H1 (cell line): ENCODE results near the gene ZIM2. TPM values are rescaled to one million over a fixed set of nuclear protein-coding genes. Genes with fewer than 3 reads are reported as not detected.

Source experiments
- CTCF ChIA-PET: fragments of 300-600 bp; sonication (Branson Sonifier 250); formaldehyde crosslinking; loops from one replicate; lab custom pipeline; 2021; ENCODE audit not compliant: partially characterized antibody; lab: Charles Lee
- POLR2A ChIA-PET: fragments of 300-600 bp; sonication (Branson Sonifier 250); formaldehyde crosslinking; loops from one replicate; lab custom pipeline; 2021; ENCODE audit warnings: inconsistent platforms; ENCODE audit not compliant: partially characterized antibody; lab: Charles Lee
- DNase-seq, 2 experiments: peaks; one replicate each; pipeline versions ENCODE4 v3.0.0 to v3.0.0-alpha.2; 2010 to 2022; ENCODE audit warnings: low spot score in 2 of 2, low read depth in 1 of 2, mixed read lengths in 1 of 2
- FAIRE-seq: peaks from 2 replicates; lab custom pipeline; 2011; peaks lifted over from hg19 to GRCh38; lab: Jason Lieb, UNC
- H2AFZ ChIP-seq: 2 replicates; pipeline ENCODE4 v1.8.1; 2012; ENCODE audit warnings: low read length, inconsistent platforms
- H2AK5ac ChIP-seq: 2 replicates; pipeline ENCODE4 v1.6.1; 2013; ENCODE audit warnings: low read depth, low read length
- H2BK120ac ChIP-seq: replicated peaks from 2 replicates; pipeline ENCODE3; 2013; ENCODE audit warnings: low read depth, low read length, inconsistent platforms
- H2BK12ac ChIP-seq: 2 replicates; pipeline ENCODE4 v1.6.1; 2013; ENCODE audit warnings: low read depth, low read length
- H2BK15ac ChIP-seq: 2 replicates; pipeline ENCODE4 v1.6.1; 2013; ENCODE audit warnings: low read length
- H2BK20ac ChIP-seq: 2 replicates; pipeline ENCODE4 v1.6.1; 2013; ENCODE audit warnings: low read length
- H2BK5ac ChIP-seq: 2 replicates; pipeline ENCODE4 v1.6.1; 2013; ENCODE audit warnings: low read depth, low read length
- H3K14ac ChIP-seq: 2 replicates; pipeline ENCODE4 v1.6.1; 2013; ENCODE audit warnings: inconsistent platforms; ENCODE audit not compliant: insufficient read length
- H3K18ac ChIP-seq: 2 replicates; pipeline ENCODE4 v1.6.1; 2013; ENCODE audit warnings: low read length; ENCODE audit errors: extremely low read depth
- H3K23ac ChIP-seq: 2 replicates; pipeline ENCODE4 v1.6.1; 2013; ENCODE audit warnings: inconsistent platforms; ENCODE audit not compliant: insufficient read length
- H3K23me2 ChIP-seq: 2 replicates; pipeline ENCODE4 v1.6.1; 2013; ENCODE audit warnings: low read depth, low read length
- H3K27ac ChIP-seq: 2 replicates; pipeline ENCODE4 v1.6.1; 2011; ENCODE audit warnings: low read depth, low read length, inconsistent platforms
- H3K27me3 ChIP-seq, 4 experiments: replicated peaks in 1 of 4; 1 replicate in 1 of 4; 2 replicates in 3 of 4; pipeline versions ENCODE4 v1.6.1 to v1.8.1; 2011 to 2013; ENCODE audit warnings: low read length in 3 of 4, mild to moderate bottlenecking in 3 of 4, inconsistent platforms in 2 of 4, mixed read lengths in 2 of 4, moderate library complexity in 1 of 4; ENCODE audit not compliant: control insufficient read depth in 3 of 4, insufficient read depth in 3 of 4; ENCODE audit errors: extremely low read depth in 1 of 4
- H3K36me3 ChIP-seq, 4 experiments: 2 replicates each; pipeline versions ENCODE4 v1.6.1 to v1.8.1; 2011 to 2013; ENCODE audit warnings: mild to moderate bottlenecking in 4 of 4, low read length in 3 of 4, moderate library complexity in 2 of 4, control low read depth in 1 of 4, inconsistent platforms in 1 of 4; ENCODE audit not compliant: insufficient read depth in 4 of 4, control insufficient read depth in 2 of 4
- H3K4ac ChIP-seq: replicated peaks from 2 replicates; pipeline ENCODE3; 2013; ENCODE audit warnings: low read length, low read depth, mixed read lengths, inconsistent platforms; ENCODE audit not compliant: insufficient read length
- H3K4me1 ChIP-seq, 4 experiments: replicated peaks in 1 of 4; 1 replicate in 1 of 4; 2 replicates in 3 of 4; pipeline versions ENCODE4 v1.6.1 to v1.8.1; 2011 to 2013; ENCODE audit warnings: low read length in 3 of 4, inconsistent platforms in 2 of 4, mixed read lengths in 1 of 4; ENCODE audit not compliant: insufficient read depth in 4 of 4, control insufficient read depth in 3 of 4
- H3K4me2 ChIP-seq, 2 experiments: 2 replicates each; pipeline versions ENCODE4 v1.6.1 to v1.8.1; 2011 to 2013; ENCODE audit warnings: low read depth in 2 of 2, low read length in 2 of 2, control low read depth in 1 of 2, inconsistent platforms in 1 of 2, mild to moderate bottlenecking in 1 of 2; ENCODE audit not compliant: insufficient read depth in 1 of 2
- H3K4me3 ChIP-seq, 4 experiments: fragments of 200-600, 300-600 bp in 1 of 4; sonication (generic), shearing (Covaris generic), sonication (Bioruptor Twin) in 1 of 4; 2 replicates each; pipeline versions ENCODE4 v1.5.1 to v1.8.1; 2011 to 2016; ENCODE audit warnings: low read length in 4 of 4, low read depth in 3 of 4, control low read depth in 2 of 4, inconsistent platforms in 2 of 4, mild to moderate bottlenecking in 2 of 4, mixed read lengths in 1 of 4, moderate library complexity in 1 of 4; ENCODE audit not compliant: insufficient read depth in 2 of 4; ENCODE audit errors: extremely low read depth in 1 of 4
- H3K56ac ChIP-seq: replicated peaks from 2 replicates; pipeline ENCODE3; 2013; ENCODE audit warnings: low read depth, mild to moderate bottlenecking, mixed read lengths, low read length, inconsistent platforms; ENCODE audit not compliant: insufficient read length
- H3K79me1 ChIP-seq: 2 replicates; pipeline ENCODE4 v1.6.1; 2013; ENCODE audit warnings: low read depth, low read length, control low read depth
- H3K79me2 ChIP-seq, 2 experiments: 2 replicates each; pipeline versions ENCODE4 v1.6.1 to v1.8.1; 2012 to 2013; ENCODE audit warnings: low read length in 2 of 2, mild to moderate bottlenecking in 2 of 2, inconsistent platforms in 1 of 2; ENCODE audit not compliant: insufficient read depth in 2 of 2, control insufficient read depth in 1 of 2
- H3K9ac ChIP-seq, 4 experiments: replicated peaks in 1 of 4; 1 replicate in 1 of 4; 2 replicates in 3 of 4; pipeline versions ENCODE4 v1.6.1 to v1.8.1; 2011 to 2013; ENCODE audit warnings: low read depth in 3 of 4, low read length in 3 of 4, control low read depth in 2 of 4, mild to moderate bottlenecking in 2 of 4, moderate library complexity in 2 of 4, inconsistent platforms in 1 of 4; ENCODE audit errors: extremely low read depth in 1 of 4
- H3K9me3 ChIP-seq, 2 experiments: 2 replicates each; pipeline versions ENCODE4 v1.6.1 to v1.8.1; 2012 to 2013; ENCODE audit warnings: mild to moderate bottlenecking in 2 of 2, moderate library complexity in 2 of 2, control low read depth in 1 of 2, inconsistent platforms in 1 of 2, low read depth in 1 of 2, low read length in 1 of 2, mixed read lengths in 1 of 2; ENCODE audit not compliant: insufficient read depth in 2 of 2
- H4K20me1 ChIP-seq, 2 experiments: replicated peaks in 1 of 2; 2 replicates each; pipeline versions ENCODE3 to v1.8.1; 2011 to 2013; ENCODE audit warnings: inconsistent platforms in 2 of 2, low read length in 2 of 2, mild to moderate bottlenecking in 1 of 2; ENCODE audit not compliant: insufficient read depth in 2 of 2, control insufficient read depth in 1 of 2
- H4K5ac ChIP-seq: 2 replicates; pipeline ENCODE4 v1.6.1; 2013; ENCODE audit warnings: low read length, low read depth, mixed read lengths, inconsistent platforms; ENCODE audit not compliant: insufficient read length
- H4K8ac ChIP-seq: 2 replicates; pipeline ENCODE4 v1.8.0; 2013; ENCODE audit warnings: mild to moderate bottlenecking, moderate library complexity, low read length, inconsistent platforms; ENCODE audit not compliant: insufficient read depth; ENCODE audit errors: extremely low read depth
- H4K91ac ChIP-seq: replicated peaks from 2 replicates; pipeline ENCODE3; 2013; ENCODE audit warnings: low read length, mixed read lengths, inconsistent platforms; ENCODE audit not compliant: insufficient read length
- HDAC6 ChIP-seq: IDR thresholded peaks from one replicate; pipeline ENCODE4 v1.7.1; 2012; ENCODE audit warnings: low read depth, mild to moderate bottlenecking, inconsistent platforms, low read length, moderate library complexity
- WGBS, 2 experiments: shearing (Covaris generic) in 1 of 2; methylation state at CpG; one replicate each; pipeline versions ENCODE4 v1.1.6 to v1.1.7; 2013 to 2015; ENCODE audit warnings: low lambda C conversion rate in 2 of 2, mixed read lengths in 2 of 2, inconsistent platforms in 1 of 2, low coverage in 1 of 2, missing lambda C conversion rate in 1 of 2; ENCODE audit not compliant: insufficient replicate concordance in 2 of 2, insufficient coverage in 1 of 2, insufficient read length in 1 of 2; ENCODE audit errors: extremely low coverage in 1 of 2, missing lambda C conversion rate in 1 of 2; 5-methylcytosine and 5-hydroxymethylcytosine counted together
- polyA plus RNA-seq, 7 experiments: library from polyadenylated mRNA; depleted of rRNA in 3 of 7; stranded (reverse) in 5 of 7; unstranded in 2 of 7; fragments of >200 nt in 5 of 7; fragments of 200-250 nt in 2 of 7; gene quantifications; 1 replicate in 5 of 7; 2 replicates in 1 of 7; 4 replicates in 1 of 7; pipeline versions ENCODE4 v1.2.1 to v1.2.3, GENCODE V29; 2011 to 2013; ENCODE audit warnings: missing spikeins in 2 of 7, mixed read lengths in 2 of 7
- total RNA-seq: library from RNA; stranded (reverse); fragmentation: NEBNext Ultra II Directional; extraction: Animal tissue kit (Norgen Biotek cat#: 25700); gene quantifications from 2 replicates; pipeline ENCODE4 v1.2.1, GENCODE V29; 2021

The ZIM2 gene
- total and polyA plus RNA-seq, 2 of the 8 experiments (the other 6 are each of a cell fraction or from before 2014, with no cell fraction given) = not detected

DNA sequence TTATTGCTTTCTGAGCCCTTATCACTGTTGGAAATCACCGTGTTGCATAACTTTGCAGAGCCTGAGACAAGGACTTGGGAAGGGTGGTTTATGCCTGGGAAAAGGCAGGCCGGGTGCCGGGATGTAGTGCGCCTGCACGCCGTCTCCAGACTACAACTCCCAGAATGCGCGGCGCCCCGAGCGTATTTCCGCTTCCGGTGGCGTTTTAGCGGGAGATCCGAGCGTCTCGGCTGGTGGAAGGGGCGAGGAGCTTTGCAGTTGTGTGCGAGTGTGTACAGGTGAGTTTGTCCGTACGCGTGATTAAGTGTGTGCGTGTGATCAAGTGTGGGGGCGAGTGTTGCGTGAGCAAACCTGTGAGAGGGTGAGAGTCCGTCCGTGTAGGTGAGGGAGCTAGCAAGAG, 75.4 kb downstream of the ZIM2 start:
- Histone ChIP-seq H3K14ac (no peak overlapping the region), H4K20me1 (no peaks in the 10 kb centered on the region), H2BK15ac (no peak overlapping the region), H3K4me3 (no peak overlapping the region), H3K23me2 (no peaks in the 10 kb centered on the region), H2BK12ac (no peak overlapping the region), H2BK120ac (no peak overlapping the region), H4K91ac (peak overlapping the region; percentile 66), H3K18ac (no peak overlapping the region), H2AK5ac (no peak overlapping the region), H3K36me3 (no peaks in the 10 kb centered on the region; a peak in 1 of 8 replicates), H4K5ac (no peak overlapping the region), H3K27ac (no peak overlapping the region), H3K9me3 (peaks cover 69 to 84% of the 10 kb centered on the region in 2 experiments), H3K4ac (no peak overlapping the region), H3K79me1 (no peaks in the 10 kb centered on the region; the same call in 1 of the 2 replicates), H3K79me2 (no peaks in the 10 kb centered on the region), H2BK5ac (no peak overlapping the region), H3K23ac (no peak overlapping the region), H3K4me1 (no peaks in the 10 kb centered on the region), H3K9ac (no peak overlapping the region), H3K56ac (no peak overlapping the region), H2AFZ (no peak overlapping the region), H3K4me2 (no peak overlapping the region), H4K8ac (no peak overlapping the region), H3K27me3 (no peaks in the 10 kb centered on the region), H2BK20ac (no peak overlapping the region)
- POLR2A ChIA-PET = no interaction called here
- 93% methylated on average over 20 of the region's 28 CpGs; no CpG with 5 or more reads in 1 of the 2 experiments for WGBS, 2 experiments
- no peak for DNase-seq
- no peak for FAIRE-seq
- CTCF ChIA-PET = interaction anchor here (0.7 kb wide), 1 partner anchor 16 kb away, joined by 3 read pairs; no protein-coding TSS in a partner anchor
- no peak for TF ChIP-seq HDAC6
